CD4-positive, alpha-beta T cell (primary cell): ENCODE measurements around the gene DNASE2B. TPM values are rescaled to one million over a fixed set of nuclear protein-coding genes. Genes with fewer than 3 reads are reported as not detected.

Source experiments
- ATAC-seq: fragments of 200-7000 bp; cut with Tn5 transposase; one replicate; pipeline ENCODE4 v1.10.0; 2022; ENCODE audit warnings: mild to moderate bottlenecking; ENCODE audit not compliant: poor library complexity
- CTCF ChIA-PET: fragments of 350-600 bp; sonication (Branson Sonifier 250); formaldehyde crosslinking; loops from one replicate; lab custom pipeline; 2021; ENCODE audit warnings: antibody characterized with exemption, inconsistent platforms; lab: Charles Lee
- POLR2A ChIA-PET: fragments of 350-600 bp; sonication (Branson Sonifier 250); formaldehyde crosslinking; loops from one replicate; lab custom pipeline; 2021; ENCODE audit warnings: antibody characterized with exemption, inconsistent platforms; lab: Charles Lee
- DNase-seq, 14 experiments: peaks; one replicate each; pipeline ENCODE4 v3.0.0-alpha.2; 2013 to 2020; ENCODE audit warnings: mixed read lengths in 2 of 14
- H3K27ac ChIP-seq, 2 donors: one replicate each; pipeline versions ENCODE4 v1.5.1 to v1.7.0; 2013; ENCODE audit warnings: low read length in 2 of 2, low read depth in 1 of 2, mild to moderate bottlenecking in 1 of 2
- H3K27me3 ChIP-seq, 2 experiments: 1 replicate in 1 of 2; 2 replicates in 1 of 2; pipeline versions ENCODE4 v1.6.1 to v1.7.0; 2013; ENCODE audit warnings: low read length in 2 of 2, control low read depth in 1 of 2, mild to moderate bottlenecking in 1 of 2, moderate library complexity in 1 of 2; ENCODE audit not compliant: insufficient read depth in 2 of 2, control insufficient read depth in 1 of 2
- H3K36me3 ChIP-seq: one replicate; pipeline ENCODE4 v1.6.1; 2013; ENCODE audit warnings: low read length, control low read depth; ENCODE audit not compliant: insufficient read depth
- H3K4me1 ChIP-seq: one replicate; pipeline ENCODE4 v1.6.1; 2013; ENCODE audit warnings: low read length, control low read depth; ENCODE audit not compliant: insufficient read depth
- H3K4me3 ChIP-seq: one replicate; pipeline ENCODE4 v1.5.1; 2013; ENCODE audit warnings: mild to moderate bottlenecking, low read length, moderate library complexity
- H3K9me3 ChIP-seq, 2 experiments: 1 replicate in 1 of 2; 2 replicates in 1 of 2; pipeline versions ENCODE4 v1.6.1 to v1.7.0; 2013; ENCODE audit warnings: low read length in 2 of 2, mild to moderate bottlenecking in 2 of 2, control low read depth in 1 of 2, moderate library complexity in 1 of 2; ENCODE audit not compliant: control insufficient read depth in 1 of 2, insufficient read depth in 1 of 2
- H3K27ac Mint-ChIP-seq: one replicate; pipeline ENCODE4 v1.8.0; 2020; ENCODE audit warnings: mixed read lengths
- H3K27me3 Mint-ChIP-seq: one replicate; pipeline ENCODE4 v1.8.0; 2021; ENCODE audit warnings: mixed read lengths
- H3K36me3 Mint-ChIP-seq: one replicate; pipeline ENCODE4 v1.8.0; 2021; ENCODE audit warnings: low read depth, mixed read lengths
- H3K4me1 Mint-ChIP-seq: one replicate; pipeline ENCODE4 v1.8.0; 2021; ENCODE audit warnings: low read depth, mixed read lengths
- H3K4me3 Mint-ChIP-seq: one replicate; pipeline ENCODE4 v1.8.0; 2020; ENCODE audit warnings: mild to moderate bottlenecking, mixed read lengths
- H3K9me3 Mint-ChIP-seq: one replicate; pipeline ENCODE4 v1.8.0; 2020; ENCODE audit warnings: mixed read lengths
- CTCF ChIP-seq: fragments of 200-600 bp; IDR thresholded peaks from one replicate; pipeline ENCODE4 v1.8.0; 2022; ENCODE audit warnings: antibody characterized with exemption, mild to moderate bottlenecking
- intact Hi-C, 2 experiments: fragments of 100-400 bp; cut with DNase I in 1 of 2; cut with micrococcal nuclease in 1 of 2; formaldehyde crosslinking; loops; one replicate each; pipeline versions ENCODE4 v1.15.1 to v1.9.0; 2023 to 2025; cut with DNase I, micrococcal nuclease
- total RNA-seq, 174 experiments: library from RNA in 2 of 174; stranded (reverse) in 2 of 174; gene quantifications; one replicate each; pipeline ENCODE4 v1.2.3 and lab custom pipeline; 2021 to 2026

Gene DNASE2B
- total RNA-seq, 2 experiments from 2014 or later = not detected

- Histone ChIP-seq H3K27me3 (no peaks in the 10 kb centered on the region), H3K4me3 (no peak overlapping the region), H3K9me3 (no peaks in the 10 kb centered on the region), H3K27ac (no peak overlapping the region), H3K36me3 (no peaks in the 10 kb centered on the region), H3K4me1 (no peaks in the 10 kb centered on the region)
- Mint-ChIP-seq H3K4me1 (no peaks in the 10 kb centered on the region), H3K27ac (no peak overlapping the region), H3K4me3 (no peak overlapping the region), H3K27me3 (no peaks in the 10 kb centered on the region), H3K9me3 (no peaks in the 10 kb centered on the region), H3K36me3 (no peaks in the 10 kb centered on the region)
- POLR2A ChIA-PET = no interaction called here
- intact Hi-C loops = no loop called here
- ATAC-seq (no peak), DNase-seq (no peak)
- no peak for TF ChIP-seq CTCF
- CTCF ChIA-PET = no interaction called here
Observed at GRCh38 chr1:84350550-84350949, 47.7 kb upstream of the DNASE2B start.

GRCh38 chr1:84352298-84353106 lies 45.8 kb upstream of the DNASE2B start:
- Histone ChIP-seq H3K36me3 (no peaks in the 10 kb centered on the region), H3K9me3 (no peaks in the 10 kb centered on the region), H3K27ac (no peak overlapping the region), H3K4me1 (no peaks in the 10 kb centered on the region), H3K27me3 (no peaks in the 10 kb centered on the region), H3K4me3 (no peak overlapping the region)
- intact Hi-C loops = no loop called here
- no peak for DNase-seq
- no peak overlapping the region for H3K4me3 Mint-ChIP-seq
- ChIA-PET POLR2A (no interaction called here), CTCF (no interaction called here)
- peaks cover 4% of the 10 kb centered on the region for H3K9me3 Mint-ChIP-seq
- no peaks in the 10 kb centered on the region for H3K36me3 Mint-ChIP-seq
- H3K27me3 Mint-ChIP-seq = no peaks in the 10 kb centered on the region
- H3K4me1 Mint-ChIP-seq = no peaks in the 10 kb centered on the region
- no peak for ATAC-seq
- no peak for TF ChIP-seq CTCF
- no peak overlapping the region for H3K27ac Mint-ChIP-seq

- Histone ChIP-seq H3K4me3 (no peak overlapping the region), H3K27ac (no peak overlapping the region), H3K9me3 (no peaks in the 10 kb centered on the region), H3K4me1 (no peaks in the 10 kb centered on the region), H3K27me3 (no peaks in the 10 kb centered on the region), H3K36me3 (no peaks in the 10 kb centered on the region)
- TF ChIP-seq CTCF = no peak
- intact Hi-C loops = no loop called here
- DNase-seq (no peak), ATAC-seq (no peak)
- Mint-ChIP-seq H3K9me3 (peaks cover 6% of the 10 kb centered on the region), H3K4me1 (no peaks in the 10 kb centered on the region), H3K4me3 (no peak overlapping the region), H3K27me3 (no peaks in the 10 kb centered on the region), H3K36me3 (no peaks in the 10 kb centered on the region), H3K27ac (no peak overlapping the region)
- CTCF ChIA-PET = no interaction called here
- POLR2A ChIA-PET = no interaction called here
Observed at GRCh38 chr1:84353695-84354094, 44.6 kb upstream of the DNASE2B start.
